ENCODE data around the gene FAM209B.

GRCh38 chr20:56542489-56543030 lies 9.5 kb downstream of the FAM209B start:
- no peak for TF ChIP-seq EZH2 (IDR thresholded peaks at IDR 0.05)
- no peak for TF ChIP-seq POLR2AphosphoS5 (IDR thresholded peaks at IDR 0.05; ENCODE audit: borderline replicate concordance, low read depth, low read length)
- no peak for TF ChIP-seq FOXP2 (optimal IDR thresholded peaks at IDR 0.05; ENCODE audit: control extremely low read depth, extremely low read length, insufficient read depth)
